HCT116 (cell line): ENCODE data around the gene EYA3.

Experiments used
- ATF3 ChIP-seq: IDR thresholded peaks from 2 replicates; pipeline ENCODE4 v1.6.1; 2012
- CTCF ChIP-seq, 3 experiments: fragments of 200-600 bp in 1 of 3; sonication (generic) in 1 of 3; IDR thresholded peaks in 2 of 3; conservative IDR thresholded peaks in 1 of 3; 2 replicates each; pipeline ENCODE4 v1.5.1; 2012 to 2017; ENCODE audit warnings: low read depth in 2 of 3, low read length in 2 of 3, antibody characterized with exemption in 1 of 3, borderline replicate concordance in 1 of 3, control low read depth in 1 of 3, mild to moderate bottlenecking in 1 of 3, mixed read lengths in 1 of 3, mixed run types in 1 of 3, moderate library complexity in 1 of 3; ENCODE audit not compliant: insufficient read depth in 1 of 3
- ELF1 ChIP-seq: IDR thresholded peaks from 2 replicates; pipeline ENCODE4 v1.6.1; 2012; ENCODE audit warnings: low read depth, borderline replicate concordance
- EZH2 ChIP-seq: fragments of 200-600 bp; sonication (generic); IDR thresholded peaks from 2 replicates; pipeline ENCODE4 v1.6.1; 2017; ENCODE audit warnings: antibody characterized with exemption, mixed run types
- EZH2phosphoT487 ChIP-seq: fragments of 200-600 bp; IDR thresholded peaks from 2 replicates; pipeline ENCODE4 v1.6.1; 2018; ENCODE audit warnings: antibody characterized with exemption, borderline replicate concordance
- MAX ChIP-seq: IDR thresholded peaks from 2 replicates; pipeline ENCODE4 v1.6.1; 2012
- POLR2A ChIP-seq: IDR thresholded peaks from 2 replicates; pipeline ENCODE4 v1.7.0; 2011; ENCODE audit warnings: borderline replicate concordance; ENCODE audit not compliant: insufficient read depth, insufficient read length; ENCODE audit errors: extremely low read depth
- POLR2AphosphoS5 ChIP-seq: IDR thresholded peaks from 2 replicates; pipeline ENCODE4 v1.6.1; 2011; ENCODE audit warnings: mild to moderate bottlenecking, low read depth, low read length, moderate library complexity
- SP1 ChIP-seq: IDR thresholded peaks from 2 replicates; pipeline ENCODE4 v1.6.1; 2012; ENCODE audit warnings: low read depth
- ZFX ChIP-seq: fragments of 450-650 bp; IDR thresholded peaks from 2 replicates; pipeline ENCODE4 v1.6.1; 2017
- ZNF274 ChIP-seq: fragments of 200-500 bp; sonication (Bioruptor generic); IDR thresholded peaks from 2 replicates; pipeline ENCODE4 v1.6.1; 2014; ENCODE audit warnings: mild to moderate bottlenecking, low read depth, low read length, inconsistent platforms

- TF ChIP-seq EZH2phosphoT487 (no peak), ELF1 (no peak), POLR2AphosphoS5 (no peak), CTCF (IDR thresholded peaks at IDR 0.05 in 2 of 3, conservative IDR thresholded peaks at IDR 0.05 in 1 of 3; ENCODE audit: borderline replicate concordance in 1 of 3, insufficient read depth in 1 of 3, low read depth in 2 of 3, low read length in 2 of 3) (no peak), POLR2A (no peak), ZNF274 (no peak), EZH2 (no peak), ATF3 (no peak), MAX (no peak), ZFX (no peak), SP1 (no peak)
Observed at GRCh38 chr1:28108001-28108400, 19.6 kb upstream of the EYA3 start.
